ENCODE data around the gene PTPRK. TPM values are rescaled to one million over a fixed set of nuclear protein-coding genes. Genes with fewer than 3 reads are reported as not detected.

The PTPRK gene
- total and polyA plus RNA-seq, 9 of the 15 experiments (the other 6 are each of a cell fraction or from before 2014, with no cell fraction given) = 0.04 to 0.51 TPM; not detected in 7

DNA sequence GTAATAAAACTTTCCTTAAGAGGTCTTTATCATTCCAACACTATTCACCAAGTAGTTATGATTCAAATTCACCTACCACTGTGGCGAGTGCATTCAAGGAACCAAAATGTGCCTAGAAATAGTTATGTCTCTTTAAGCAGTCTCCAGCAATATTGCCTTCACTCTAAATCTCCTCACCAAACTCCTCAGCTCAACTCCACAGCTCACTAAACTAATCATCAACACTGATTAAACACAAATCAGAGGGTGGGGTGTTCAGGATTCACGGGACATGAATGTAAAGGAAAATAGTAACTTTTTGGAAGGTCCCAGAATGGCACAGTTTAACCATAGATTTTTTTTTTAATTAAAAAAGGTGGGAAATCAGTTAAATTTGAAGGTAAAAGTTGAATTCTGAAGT lies 549.0 kb downstream of the PTPRK start:
- Histone ChIP-seq H3K9ac (ENCODE audit: insufficient read depth in 1 of 2, low read depth in 2 of 2, low read length in 2 of 2) (no peak overlapping the region), H3K4me2 (ENCODE audit: insufficient read depth, low read length) (no peak overlapping the region), H3K27ac (ENCODE audit: extremely low read depth, low read depth, low read length) (no peak overlapping the region), H2AFZ (ENCODE audit: low read depth, low read length) (no peak overlapping the region), H3K9me3 (replicated peaks; ENCODE audit: control insufficient read depth, insufficient read depth, low read depth, low read length) (no peaks in the 10 kb centered on the region), H3K4me1 (replicated peaks in 1 of 2; ENCODE audit: control insufficient read depth in 2 of 2, insufficient read depth in 2 of 2, low read length in 2 of 2) (no peaks in the 10 kb centered on the region), H3K27me3 (ENCODE audit: control insufficient read depth in 2 of 2, insufficient read depth in 2 of 2, low read length in 2 of 2) (no peaks in the 10 kb centered on the region), H3K9me1 (ENCODE audit: control insufficient read depth, insufficient read depth, low read length) (no peaks in the 10 kb centered on the region), H4K20me1 (replicated peaks; ENCODE audit: control insufficient read depth, insufficient read depth, low read length) (no peaks in the 10 kb centered on the region), H3K79me2 (ENCODE audit: control insufficient read depth, insufficient read depth, low read length) (no peaks in the 10 kb centered on the region), H3K36me3 (ENCODE audit: control insufficient read depth, insufficient read depth, low read length) (no peaks in the 10 kb centered on the region), H3K4me3 (no peak overlapping the region)
- no peak for FAIRE-seq
- intact Hi-C loops (cut with micrococcal nuclease) = no loop called here
- ChIA-PET CTCF (ENCODE audit: low intra/inter-chr PET ratio) (no interaction called here), POLR2A (no interaction called here)
- BruUV-seq (replicated peaks) = no TSS peak
- in situ Hi-C loops (cut with MboI) = no loop called here
- WGBS (ENCODE audit: insufficient coverage, low coverage, missing lambda C conversion rate) = 0% methylated on average over 2 of the region's 2 CpGs
- ATAC-seq = no peak
- DNase-seq (ENCODE audit: extremely low read depth in 1 of 4, low spot score in 3 of 4) = no peak
- TF ChIP-seq SIX5 (IDR thresholded peaks at IDR 0.05; ENCODE audit: borderline replicate concordance in 1 of 2, insufficient read depth in 1 of 2, low read depth in 1 of 2, low read length in 2 of 2) (no peak), TARDBP (IDR thresholded peaks at IDR 0.05) (no peak), CAMTA2 (CRISPR knock-in tag; conservative IDR thresholded peaks at IDR 0.05) (no peak), POLR2G (IDR thresholded peaks at IDR 0.05; ENCODE audit: low read depth, low read length) (no peak), ZNF12 (CRISPR knock-in tag; IDR thresholded peaks at IDR 0.05) (no peak), ZBED1 (IDR thresholded peaks at IDR 0.05) (no peak), ZNF23 (CRISPR knock-in tag; IDR thresholded peaks at IDR 0.05) (no peak), ETV1 (tag; conservative IDR thresholded peaks at IDR 0.05; ENCODE audit: low read depth) (no peak), TSC22D4 (tag; IDR thresholded peaks at IDR 0.05) (no peak), RBM25 (IDR thresholded peaks at IDR 0.05; ENCODE audit: low read depth, low read length, severe bottlenecking) (no peak), MTF1 (CRISPR knock-in tag; IDR thresholded peaks at IDR 0.05; ENCODE audit: borderline replicate concordance) (no peak), ZC3H4 (CRISPR knock-in tag; IDR thresholded peaks at IDR 0.05; ENCODE audit: borderline replicate concordance) (no peak), CCAR2 (IDR thresholded peaks at IDR 0.05; ENCODE audit: low read depth, low read length) (no peak)
- TF ChIP-seq, protein P1, sequence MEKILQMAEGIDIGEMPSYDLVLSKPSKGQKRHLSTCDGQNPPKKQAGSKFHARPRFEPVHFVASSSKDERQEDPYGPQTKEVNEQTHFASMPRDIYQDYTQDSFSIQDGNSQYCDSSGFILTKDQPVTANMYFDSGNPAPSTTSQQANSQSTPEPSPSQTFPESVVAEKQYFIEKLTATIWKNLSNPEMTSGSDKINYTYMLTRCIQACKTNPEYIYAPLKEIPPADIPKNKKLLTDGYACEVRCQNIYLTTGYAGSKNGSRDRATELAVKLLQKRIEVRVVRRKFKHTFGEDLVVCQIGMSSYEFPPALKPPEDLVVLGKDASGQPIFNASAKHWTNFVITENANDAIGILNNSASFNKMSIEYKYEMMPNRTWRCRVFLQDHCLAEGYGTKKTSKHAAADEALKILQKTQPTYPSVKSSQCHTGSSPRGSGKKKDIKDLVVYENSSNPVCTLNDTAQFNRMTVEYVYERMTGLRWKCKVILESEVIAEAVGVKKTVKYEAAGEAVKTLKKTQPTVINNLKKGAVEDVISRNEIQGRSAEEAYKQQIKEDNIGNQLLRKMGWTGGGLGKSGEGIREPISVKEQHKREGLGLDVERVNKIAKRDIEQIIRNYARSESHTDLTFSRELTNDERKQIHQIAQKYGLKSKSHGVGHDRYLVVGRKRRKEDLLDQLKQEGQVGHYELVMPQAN (IDR thresholded peaks at IDR 0.05; ENCODE audit: borderline replicate concordance) = no peak
- TF ChIP-seq, protein P2, sequence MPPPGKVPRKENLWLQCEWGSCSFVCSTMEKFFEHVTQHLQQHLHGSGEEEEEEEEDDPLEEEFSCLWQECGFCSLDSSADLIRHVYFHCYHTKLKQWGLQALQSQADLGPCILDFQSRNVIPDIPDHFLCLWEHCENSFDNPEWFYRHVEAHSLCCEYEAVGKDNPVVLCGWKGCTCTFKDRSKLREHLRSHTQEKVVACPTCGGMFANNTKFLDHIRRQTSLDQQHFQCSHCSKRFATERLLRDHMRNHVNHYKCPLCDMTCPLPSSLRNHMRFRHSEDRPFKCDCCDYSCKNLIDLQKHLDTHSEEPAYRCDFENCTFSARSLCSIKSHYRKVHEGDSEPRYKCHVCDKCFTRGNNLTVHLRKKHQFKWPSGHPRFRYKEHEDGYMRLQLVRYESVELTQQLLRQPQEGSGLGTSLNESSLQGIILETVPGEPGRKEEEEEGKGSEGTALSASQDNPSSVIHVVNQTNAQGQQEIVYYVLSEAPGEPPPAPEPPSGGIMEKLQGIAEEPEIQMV (tag; conservative IDR thresholded peaks at IDR 0.05; ENCODE audit: low read depth) = no peak
- TF ChIP-seq, protein P3, sequence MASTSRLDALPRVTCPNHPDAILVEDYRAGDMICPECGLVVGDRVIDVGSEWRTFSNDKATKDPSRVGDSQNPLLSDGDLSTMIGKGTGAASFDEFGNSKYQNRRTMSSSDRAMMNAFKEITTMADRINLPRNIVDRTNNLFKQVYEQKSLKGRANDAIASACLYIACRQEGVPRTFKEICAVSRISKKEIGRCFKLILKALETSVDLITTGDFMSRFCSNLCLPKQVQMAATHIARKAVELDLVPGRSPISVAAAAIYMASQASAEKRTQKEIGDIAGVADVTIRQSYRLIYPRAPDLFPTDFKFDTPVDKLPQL (IDR thresholded peaks at IDR 0.05; ENCODE audit: extremely low read depth, insufficient read length) = no peak
- TF ChIP-seq, protein P4, sequence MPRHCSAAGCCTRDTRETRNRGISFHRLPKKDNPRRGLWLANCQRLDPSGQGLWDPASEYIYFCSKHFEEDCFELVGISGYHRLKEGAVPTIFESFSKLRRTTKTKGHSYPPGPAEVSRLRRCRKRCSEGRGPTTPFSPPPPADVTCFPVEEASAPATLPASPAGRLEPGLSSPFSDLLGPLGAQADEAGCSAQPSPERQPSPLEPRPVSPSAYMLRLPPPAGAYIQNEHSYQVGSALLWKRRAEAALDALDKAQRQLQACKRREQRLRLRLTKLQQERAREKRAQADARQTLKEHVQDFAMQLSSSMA (CRISPR knock-in tag; IDR thresholded peaks at IDR 0.05) = no peak

Data from K562 (cell line).